Fibroblast of lung (primary cell): ENCODE results near the gene HTR7. TPM values are rescaled to one million over a fixed set of nuclear protein-coding genes. Genes with fewer than 3 reads are reported as not detected.

Source experiments
- DNase-seq, 2 donors: peaks; one replicate each; pipeline versions ENCODE4 v3.0.0 to v3.0.0-alpha.2; 2010; ENCODE audit warnings: low read depth in 2 of 2
- H2AFZ ChIP-seq: 2 replicates; pipeline ENCODE4 v1.5.1; 2012; ENCODE audit warnings: low read length, control low read depth, inconsistent platforms
- H3K27ac ChIP-seq: 2 replicates; pipeline ENCODE4 v1.5.1; 2011; ENCODE audit warnings: low read length, control low read depth; ENCODE audit not compliant: insufficient read depth
- H3K27me3 ChIP-seq: 2 replicates; pipeline ENCODE4 v1.5.1; 2011; ENCODE audit warnings: mild to moderate bottlenecking, low read length; ENCODE audit not compliant: control insufficient read depth, insufficient read depth
- H3K36me3 ChIP-seq: 2 replicates; pipeline ENCODE4 v1.5.1; 2011; ENCODE audit warnings: low read length; ENCODE audit not compliant: control insufficient read depth, insufficient read depth
- H3K4me1 ChIP-seq: 2 replicates; pipeline ENCODE4 v1.5.1; 2011; ENCODE audit warnings: low read length; ENCODE audit not compliant: control insufficient read depth, insufficient read depth; ENCODE audit errors: extremely low read depth
- H3K4me2 ChIP-seq: 2 replicates; pipeline ENCODE4 v1.5.1; 2011; ENCODE audit warnings: low read length, control low read depth; ENCODE audit not compliant: insufficient read depth; ENCODE audit errors: extremely low read depth
- H3K4me3 ChIP-seq, 4 experiments: fragments of 200-600 bp in 1 of 4; sonication (generic) in 1 of 4; replicated peaks in 1 of 4; 2 replicates each; pipeline ENCODE4 v1.5.1; 2011 to 2016; ENCODE audit warnings: low read length in 4 of 4, low read depth in 3 of 4, mild to moderate bottlenecking in 3 of 4, control low read depth in 2 of 4, inconsistent platforms in 1 of 4, mixed read lengths in 1 of 4; ENCODE audit not compliant: insufficient read depth in 1 of 4; ENCODE audit errors: control extremely low read depth in 1 of 4
- H3K79me2 ChIP-seq: 2 replicates; pipeline ENCODE4 v1.5.1; 2012; ENCODE audit warnings: mild to moderate bottlenecking, low read length, inconsistent platforms; ENCODE audit not compliant: control insufficient read depth, insufficient read depth
- H3K9ac ChIP-seq: 2 replicates; pipeline ENCODE4 v1.5.1; 2011; ENCODE audit warnings: mild to moderate bottlenecking, low read length, control low read depth; ENCODE audit not compliant: insufficient read depth
- H3K9me3 ChIP-seq: 2 replicates; pipeline ENCODE4 v1.5.1; 2012; ENCODE audit warnings: low read depth, low read length; ENCODE audit not compliant: control insufficient read depth, insufficient read depth
- H4K20me1 ChIP-seq: 2 replicates; pipeline ENCODE4 v1.5.1; 2011; ENCODE audit warnings: low read length; ENCODE audit not compliant: control insufficient read depth, insufficient read depth; ENCODE audit errors: extremely low read depth
- CTCF ChIP-seq, 2 donors: IDR thresholded peaks in 1 of 2; conservative IDR thresholded peaks in 1 of 2; 1 replicate in 1 of 2; 2 replicates in 1 of 2; pipeline ENCODE4 v1.5.1; 2011 to 2012; ENCODE audit warnings: low read length in 2 of 2, control low read depth in 1 of 2, inconsistent platforms in 1 of 2, low read depth in 1 of 2, mild to moderate bottlenecking in 1 of 2
- EZH2 ChIP-seq: IDR thresholded peaks from 2 replicates; pipeline ENCODE4 v1.5.1; 2012; ENCODE audit warnings: low read length, control low read depth, mild to moderate bottlenecking; ENCODE audit errors: missing control alignments
- polyA plus RNA-seq, 2 donors: library from polyadenylated mRNA; depleted of rRNA in 1 of 2; stranded (reverse) in 1 of 2; unstranded in 1 of 2; fragments of >200 nt; gene quantifications; 2 replicates each; pipeline ENCODE4 v1.2.1, GENCODE V29; 2011 to 2012; ENCODE audit warnings: missing spikeins in 1 of 2
- total RNA-seq: library from RNA; depleted of rRNA; stranded (reverse); fragments of >200 nt; gene quantifications from 2 replicates; pipeline ENCODE4 v1.2.1, GENCODE V29; 2014

Gene HTR7
- total and polyA plus RNA-seq, 2 donors (not counting 1 experiment from before 2014, with no cell fraction given): 0.83 to 1.3 TPM

- Histone ChIP-seq H3K9ac (no peak overlapping the region), H3K79me2 (no peaks in the 10 kb centered on the region), H3K27me3 (no peaks in the 10 kb centered on the region), H3K4me2 (no peak overlapping the region), H3K9me3 (no peaks in the 10 kb centered on the region), H3K4me3 (no peak overlapping the region), H3K4me1 (no peaks in the 10 kb centered on the region), H3K36me3 (no peaks in the 10 kb centered on the region), H2AFZ (no peak overlapping the region), H4K20me1 (no peaks in the 10 kb centered on the region), H3K27ac (no peak overlapping the region)
- no peak for TF ChIP-seq EZH2
- no peak for TF ChIP-seq CTCF (conservative IDR thresholded peaks at IDR 0.05 in 1 of 2, IDR thresholded peaks at IDR 0.05 in 1 of 2; ENCODE audit: low read depth in 1 of 2, low read length in 2 of 2)
- peak; percentile 53 to 78 for DNase-seq
These were observed 7.7 kb downstream of the HTR7 start for GRCh38 chr10:90849956-90850749.

DNA sequence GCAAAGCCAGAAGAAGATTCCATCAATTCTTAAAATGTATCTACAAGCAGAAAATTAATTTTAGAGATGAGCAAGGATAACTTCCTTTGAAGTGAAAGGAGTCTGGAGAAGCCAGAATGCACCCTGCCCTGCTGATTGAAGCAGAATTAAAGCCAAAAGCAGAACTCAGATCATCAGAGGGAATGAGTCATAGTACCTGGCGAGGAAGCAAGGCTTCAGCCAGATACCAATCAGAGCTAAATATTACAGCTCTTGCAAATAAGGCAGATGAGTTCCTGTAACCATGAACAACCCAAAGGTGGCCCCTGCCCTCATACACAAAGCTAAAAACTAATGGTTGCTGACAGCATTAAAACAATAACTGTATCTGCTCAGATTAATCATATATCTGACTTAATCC is 10.4 kb downstream of the HTR7 start:
- no peak for TF ChIP-seq EZH2
- H3K79me2 ChIP-seq: no peaks in the 10 kb centered on the region
- no peaks in the 10 kb centered on the region for H3K9me3 ChIP-seq
- H3K4me1 ChIP-seq: no peaks in the 10 kb centered on the region
- no peak overlapping the region for H3K9ac ChIP-seq
- H3K27me3 ChIP-seq: no peaks in the 10 kb centered on the region
- no peaks in the 10 kb centered on the region for H3K36me3 ChIP-seq
- peak; percentile 57 to 86 for DNase-seq
- H3K27ac ChIP-seq: no peak overlapping the region
- no peak overlapping the region for H3K4me3 ChIP-seq
- no peak overlapping the region for H3K4me2 ChIP-seq
- no peaks in the 10 kb centered on the region for H4K20me1 ChIP-seq
- H2AFZ ChIP-seq: no peak overlapping the region

GRCh38 chr10:90846746-90847145 is 11.1 kb downstream of the HTR7 start:
- H3K9ac ChIP-seq: no peak overlapping the region
- H3K79me2 ChIP-seq: no peaks in the 10 kb centered on the region
- no peak overlapping the region for H2AFZ ChIP-seq
- peak in 1 of 2 donors; percentile 61 for DNase-seq
- TF ChIP-seq CTCF (conservative IDR thresholded peaks at IDR 0.05 in 1 of 2, IDR thresholded peaks at IDR 0.05 in 1 of 2; ENCODE audit: low read depth in 1 of 2, low read length in 2 of 2): no peak
- no peak for TF ChIP-seq EZH2
- no peaks in the 10 kb centered on the region for H3K27me3 ChIP-seq
- no peaks in the 10 kb centered on the region for H3K4me1 ChIP-seq
- no peak overlapping the region for H3K27ac ChIP-seq
- no peaks in the 10 kb centered on the region for H3K9me3 ChIP-seq
- H3K4me2 ChIP-seq: no peak overlapping the region
- H4K20me1 ChIP-seq: no peaks in the 10 kb centered on the region
- H3K4me3 ChIP-seq: no peak overlapping the region
- no peaks in the 10 kb centered on the region for H3K36me3 ChIP-seq
